GM12801 (cell line): ENCODE measurements around the gene MAML3.

ENCODE experiments used
- CTCF ChIP-seq: IDR thresholded peaks from one replicate; pipeline ENCODE4 v1.5.1; 2011; ENCODE audit warnings: control low read depth; ENCODE audit not compliant: insufficient read length; ENCODE audit errors: extremely low read depth

MAML3 gene

DNA sequence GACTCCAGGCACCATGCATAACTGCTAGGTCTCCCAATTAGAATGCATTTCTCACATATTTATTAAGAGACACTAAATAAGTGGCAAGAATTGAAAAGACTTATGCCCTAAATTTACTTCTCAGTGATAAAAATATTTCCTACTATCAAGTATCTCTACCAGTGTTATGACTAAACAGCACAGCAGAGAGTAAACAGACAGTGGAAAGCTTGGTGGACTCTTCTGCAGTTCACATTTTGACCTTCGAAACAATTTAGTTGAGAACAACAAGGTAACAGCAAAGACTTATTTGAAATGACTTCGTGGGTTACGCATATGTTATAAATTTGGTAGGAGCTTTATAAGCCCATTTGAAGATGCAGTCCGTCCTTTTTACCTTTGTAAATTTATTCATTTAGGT lies 16.3 kb upstream of the MAML3 start:
- TF ChIP-seq CTCF = no peak

GRCh38 chr4:140168936-140169335 lies 15.0 kb upstream of the MAML3 start:
- TF ChIP-seq CTCF = no peak

- no peak for TF ChIP-seq CTCF
Measured at GRCh38 chr4:140168474-140168873, 14.5 kb upstream of the MAML3 start.

GRCh38 chr4:140163029-140163810 lies 9.2 kb upstream of the MAML3 start:
- TF ChIP-seq CTCF = no peak

DNA sequence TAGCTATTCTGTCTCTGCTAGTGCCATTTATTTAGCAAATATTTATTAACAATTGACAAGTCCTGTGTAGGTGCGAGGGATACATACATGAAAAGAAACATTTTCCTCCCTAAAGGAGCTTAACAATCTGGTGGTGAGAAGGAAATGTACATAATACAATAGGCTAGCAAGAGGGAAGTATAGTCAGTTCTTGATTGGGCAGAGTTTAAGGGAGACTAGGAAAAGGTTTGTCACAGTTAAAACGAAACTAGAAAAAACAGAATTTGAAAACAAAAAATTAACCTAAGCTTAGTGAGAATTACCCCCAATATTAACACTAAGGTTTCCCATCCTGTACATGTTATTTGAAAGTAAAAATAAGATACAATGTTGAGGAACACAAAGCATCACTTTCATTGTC lies 8.6 kb upstream of the MAML3 start:
- no peak for TF ChIP-seq CTCF

GRCh38 chr4:140158365-140159030 lies 4.5 kb upstream of the MAML3 start:
- no peak for TF ChIP-seq CTCF

- TF ChIP-seq CTCF = no peak
Measured at GRCh38 chr4:140157341-140157740, 3.4 kb upstream of the MAML3 start.
